ENCODE data around the gene MAGOH.

MAGOH gene

GRCh38 chr1:53264048-53264447, 25.7 kb upstream of the MAGOH start:
- POLR2A ChIA-PET: no interaction called here
- CTCF ChIA-PET: interaction anchor here (2.0 to 17.6 kb wide), 2 partner anchors 13 to 132 kb away, joined by 7 to 178 read pairs; no protein-coding TSS in a partner anchor

GRCh38 chr1:53262000-53262399, 23.7 kb upstream of the MAGOH start:
- CTCF ChIA-PET: interaction anchor here (1.3 to 17.6 kb wide), 3 partner anchors 11 to 133 kb away, joined by 3 to 178 read pairs (median 6); no protein-coding TSS in a partner anchor
- TF ChIP-seq, protein P1, sequence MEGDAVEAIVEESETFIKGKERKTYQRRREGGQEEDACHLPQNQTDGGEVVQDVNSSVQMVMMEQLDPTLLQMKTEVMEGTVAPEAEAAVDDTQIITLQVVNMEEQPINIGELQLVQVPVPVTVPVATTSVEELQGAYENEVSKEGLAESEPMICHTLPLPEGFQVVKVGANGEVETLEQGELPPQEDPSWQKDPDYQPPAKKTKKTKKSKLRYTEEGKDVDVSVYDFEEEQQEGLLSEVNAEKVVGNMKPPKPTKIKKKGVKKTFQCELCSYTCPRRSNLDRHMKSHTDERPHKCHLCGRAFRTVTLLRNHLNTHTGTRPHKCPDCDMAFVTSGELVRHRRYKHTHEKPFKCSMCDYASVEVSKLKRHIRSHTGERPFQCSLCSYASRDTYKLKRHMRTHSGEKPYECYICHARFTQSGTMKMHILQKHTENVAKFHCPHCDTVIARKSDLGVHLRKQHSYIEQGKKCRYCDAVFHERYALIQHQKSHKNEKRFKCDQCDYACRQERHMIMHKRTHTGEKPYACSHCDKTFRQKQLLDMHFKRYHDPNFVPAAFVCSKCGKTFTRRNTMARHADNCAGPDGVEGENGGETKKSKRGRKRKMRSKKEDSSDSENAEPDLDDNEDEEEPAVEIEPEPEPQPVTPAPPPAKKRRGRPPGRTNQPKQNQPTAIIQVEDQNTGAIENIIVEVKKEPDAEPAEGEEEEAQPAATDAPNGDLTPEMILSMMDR (IDR thresholded peaks at IDR 0.05; ENCODE audit: insufficient read depth, low read length, missing control alignments): no peak
- POLR2A ChIA-PET: no interaction called here
- no peak overlapping the region for H3K4me3 ChIP-seq (ENCODE audit: low read depth, low read length)
- no peak for DNase-seq (ENCODE audit: low read depth, low spot score)

More at GRCh38 chr1:53264048-53264447, 25.7 kb upstream of the MAGOH start:
- DNase-seq (ENCODE audit: low read depth, low spot score): no peak
- no peak overlapping the region for H3K4me3 ChIP-seq (ENCODE audit: low read depth, low read length)
- TF ChIP-seq, protein P1 (IDR thresholded peaks at IDR 0.05; ENCODE audit: insufficient read depth, low read length, missing control alignments): no peak

DNA sequence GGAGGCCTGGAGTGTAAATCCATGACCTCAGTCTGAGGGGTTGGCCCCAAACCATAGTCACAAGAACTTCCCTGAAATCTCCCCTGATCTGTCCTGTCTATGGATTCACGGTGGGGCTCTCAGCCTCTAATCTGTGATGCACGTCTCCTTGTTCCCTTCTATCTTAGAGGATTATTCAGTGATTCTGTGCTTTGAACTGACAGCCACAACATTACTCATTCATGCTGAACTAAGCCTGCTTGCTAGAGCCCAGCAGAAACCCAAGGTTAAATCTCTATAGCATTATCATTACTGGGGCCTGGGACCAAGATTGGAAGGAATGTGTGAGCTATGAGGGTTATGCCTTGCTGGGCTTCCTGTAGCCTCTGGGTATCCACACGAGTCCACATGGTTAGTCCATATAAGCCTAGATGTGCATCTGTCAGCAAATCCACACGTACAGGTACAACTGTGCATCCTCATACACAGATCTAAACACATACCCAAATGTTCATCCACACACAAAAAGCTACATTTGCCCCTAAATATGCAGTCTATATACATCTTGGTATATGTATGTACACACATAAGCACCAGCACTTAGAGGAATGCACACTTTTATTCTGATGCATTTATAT, 22.4 kb upstream of the MAGOH start:
- CTCF ChIA-PET: interaction anchor here (1.3 to 17.6 kb wide), 3 partner anchors 9 to 135 kb away, joined by 3 to 178 read pairs (median 6); no protein-coding TSS in a partner anchor

DNA sequence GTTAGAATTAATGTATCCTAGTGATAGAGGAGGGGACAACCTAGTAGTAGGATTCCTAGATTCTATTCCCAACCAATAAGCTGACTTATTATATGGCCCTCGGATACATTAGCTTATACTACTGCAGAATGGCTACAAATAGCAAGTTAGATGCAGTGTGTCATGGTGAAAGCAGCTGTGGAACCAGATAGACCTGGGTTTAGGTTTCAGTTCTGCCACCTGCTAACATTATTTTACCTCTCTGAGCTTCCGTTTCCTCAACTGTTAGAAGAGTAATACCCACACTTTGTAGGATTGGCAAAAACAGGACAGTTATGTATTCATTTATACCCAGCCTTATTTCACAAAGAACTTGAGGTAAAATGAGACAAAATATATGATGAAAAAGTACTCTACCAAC, 21.6 kb upstream of the MAGOH start:
- TF ChIP-seq, protein P1 (IDR thresholded peaks at IDR 0.05; ENCODE audit: insufficient read depth, low read length, missing control alignments): no peak
- CTCF ChIA-PET: interaction anchor here (0.6 to 17.6 kb wide), 2 partner anchors 17 to 134 kb away, joined by 3 to 178 read pairs; no protein-coding TSS in a partner anchor
- no peak overlapping the region for H3K4me3 ChIP-seq (ENCODE audit: low read depth, low read length)
- POLR2A ChIA-PET: no interaction called here
- DNase-seq (ENCODE audit: low read depth, low spot score): no peak

More for the DNA sequence above, 22.4 kb upstream of the MAGOH start:
- TF ChIP-seq, protein P1 (IDR thresholded peaks at IDR 0.05; ENCODE audit: insufficient read depth, low read length, missing control alignments): no peak
- POLR2A ChIA-PET: no interaction called here
- no peak for DNase-seq (ENCODE audit: low read depth, low spot score)
- no peak overlapping the region for H3K4me3 ChIP-seq (ENCODE audit: low read depth, low read length)

GRCh38 chr1:53258216-53258615, 19.9 kb upstream of the MAGOH start:
- TF ChIP-seq, protein P1 (IDR thresholded peaks at IDR 0.05; ENCODE audit: insufficient read depth, low read length, missing control alignments): no peak
- POLR2A ChIA-PET: no interaction called here
- no peak overlapping the region for H3K4me3 ChIP-seq (ENCODE audit: low read depth, low read length)
- CTCF ChIA-PET: interaction anchor here (0.6 to 17.6 kb wide), 3 partner anchors 8 to 226 kb away, joined by 3 to 178 read pairs (median 3); no protein-coding TSS in a partner anchor
- DNase-seq (ENCODE audit: low read depth, low spot score): no peak

- DNase-seq (ENCODE audit: low read depth, low spot score): no peak
- no peak overlapping the region for H3K4me3 ChIP-seq (ENCODE audit: low read depth, low read length)
- ChIA-PET POLR2A (no interaction called here), CTCF (interaction anchor here (1.0 to 17.6 kb wide), 2 partner anchors 9 to 20 kb away, joined by 3 to 178 read pairs; no protein-coding TSS in a partner anchor)
- TF ChIP-seq, protein P1 (IDR thresholded peaks at IDR 0.05; ENCODE audit: insufficient read depth, low read length, missing control alignments): no peak
Measured at GRCh38 chr1:53257454-53258081, 19.2 kb upstream of the MAGOH start.
